ENCODE measurements around the gene DNMT3A. TPM values are rescaled to one million over a fixed set of nuclear protein-coding genes. Genes with fewer than 3 reads are reported as not detected.
A peak's percentile ranks its signal among the peaks of the same experiment; 100 is the strongest.

Gene DNMT3A
- total RNA-seq, 1 donor from 2014 or later: 219 TPM

GRCh38 chr2:25233916-25234605 lies 107.7 kb downstream of the DNMT3A start:
- no peak for DNase-seq (ENCODE audit: low spot score in 2 of 2, unreplicated experiment in 2 of 2)
- TF ChIP-seq CTCF (IDR thresholded peaks at IDR 0.05; ENCODE audit: unreplicated experiment): no peak
- no peak overlapping the region for H3K27ac Mint-ChIP-seq
- H3K36me3 Mint-ChIP-seq: peaks cover 32% of the 10 kb centered on the region
- H3K9me3 Mint-ChIP-seq: no peaks in the 10 kb centered on the region
- H3K4me1 Mint-ChIP-seq: peaks cover 11% of the 10 kb centered on the region
- no peak overlapping the region for H3K4me3 Mint-ChIP-seq
- no peaks in the 10 kb centered on the region for H3K27me3 Mint-ChIP-seq (ENCODE audit: low read depth)

- H3K27ac Mint-ChIP-seq: peak overlapping the region; percentile 52
- peaks cover 16% of the 10 kb centered on the region for H3K4me1 Mint-ChIP-seq
- peaks cover 29% of the 10 kb centered on the region for H3K36me3 Mint-ChIP-seq
These were observed 109.4 kb downstream of the DNMT3A start for GRCh38 chr2:25232248-25232825.

GRCh38 chr2:25230948-25231311 lies 110.8 kb downstream of the DNMT3A start:
- Mint-ChIP-seq H3K27ac (peak overlapping the region; percentile 21), H3K27me3 (ENCODE audit: low read depth) (no peaks in the 10 kb centered on the region), H3K36me3 (peaks cover 22% of the 10 kb centered on the region), H3K4me1 (peaks cover 16% of the 10 kb centered on the region), H3K4me3 (no peak overlapping the region), H3K9me3 (no peaks in the 10 kb centered on the region)
- DNase-seq (ENCODE audit: low spot score in 2 of 2, unreplicated experiment in 2 of 2): no peak
- TF ChIP-seq CTCF (IDR thresholded peaks at IDR 0.05; ENCODE audit: unreplicated experiment): no peak

More at GRCh38 chr2:25232248-25232825, 109.4 kb downstream of the DNMT3A start:
- Mint-ChIP-seq H3K4me3 (no peak overlapping the region), H3K9me3 (no peaks in the 10 kb centered on the region), H3K27me3 (ENCODE audit: low read depth) (no peaks in the 10 kb centered on the region)
- no peak for TF ChIP-seq CTCF (IDR thresholded peaks at IDR 0.05; ENCODE audit: unreplicated experiment)
- no peak for DNase-seq (ENCODE audit: low spot score in 2 of 2, unreplicated experiment in 2 of 2)

- no peak for DNase-seq (ENCODE audit: low spot score in 2 of 2, unreplicated experiment in 2 of 2)
- Mint-ChIP-seq H3K36me3 (peaks cover 17% of the 10 kb centered on the region), H3K27ac (peak overlapping the region; percentile 71), H3K4me3 (no peak overlapping the region), H3K9me3 (no peaks in the 10 kb centered on the region), H3K4me1 (peaks cover 16% of the 10 kb centered on the region), H3K27me3 (ENCODE audit: low read depth) (no peaks in the 10 kb centered on the region)
- TF ChIP-seq CTCF (IDR thresholded peaks at IDR 0.05; ENCODE audit: unreplicated experiment): no peak
These were observed 111.4 kb downstream of the DNMT3A start for GRCh38 chr2:25230198-25230947.

GRCh38 chr2:25229279-25230197 lies 112.2 kb downstream of the DNMT3A start:
- no peak for DNase-seq (ENCODE audit: low spot score in 2 of 2, unreplicated experiment in 2 of 2)
- Mint-ChIP-seq H3K27me3 (ENCODE audit: low read depth) (no peaks in the 10 kb centered on the region), H3K36me3 (peaks cover 16% of the 10 kb centered on the region), H3K4me1 (peaks cover 16% of the 10 kb centered on the region), H3K9me3 (no peaks in the 10 kb centered on the region), H3K27ac (peak overlapping the region; percentile 87), H3K4me3 (no peak overlapping the region)
- TF ChIP-seq CTCF (IDR thresholded peaks at IDR 0.05; ENCODE audit: unreplicated experiment): no peak
